ENCODE data around the gene KDM6A.

DNA sequence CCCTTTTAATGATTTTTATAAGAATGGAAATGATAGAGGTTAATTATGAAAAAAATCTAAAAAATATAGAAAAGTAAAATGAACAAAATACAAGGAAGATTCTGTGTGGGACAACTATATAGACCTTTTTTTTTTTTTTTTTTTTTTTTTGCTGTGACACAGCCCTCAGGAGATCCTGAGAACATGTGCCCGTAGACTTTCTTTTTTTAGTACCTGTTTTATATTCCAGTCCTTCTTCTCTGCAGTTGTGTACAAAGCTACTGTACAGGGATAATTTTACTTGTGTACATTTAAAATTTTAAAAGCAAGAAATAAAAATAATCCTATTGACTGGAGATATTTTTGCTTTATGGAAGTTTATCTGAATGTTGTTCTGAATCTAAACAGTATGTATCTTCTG is 85.5 kb downstream of the KDM6A start:
- TF ChIP-seq CTCF (IDR thresholded peaks at IDR 0.05; ENCODE audit: low read length) (no peak), EZH2 (IDR thresholded peaks at IDR 0.05; ENCODE audit: borderline replicate concordance, low read length) (no peak)
